A673 (cell line): ENCODE results near the gene KCTD20. TPM values are rescaled to one million over a fixed set of nuclear protein-coding genes. Genes with fewer than 3 reads are reported as not detected.
"Not testable (repeated sequence)": the region's sequence is repeated elsewhere in the genome, so short reads cannot be mapped to it uniquely, and the experiment has no call there.

Experiments used
- BruUV-seq: library from RNA; stranded (reverse); fragments of 400-500 nt; replicated peaks from 2 replicates; lab custom pipeline; 2021; lab: Mats Ljungman, UMichigan
- CTCF ChIA-PET: fragments of 300-600 bp; sonication (Branson Sonifier 250); formaldehyde crosslinking; loops from one replicate; lab custom pipeline; 2022; ENCODE audit warnings: antibody characterized with exemption; lab: Charles Lee
- POLR2A ChIA-PET: fragments of 300-600 bp; sonication (Branson Sonifier 250); formaldehyde crosslinking; loops from one replicate; lab custom pipeline; 2022; ENCODE audit warnings: antibody characterized with exemption; ENCODE audit not compliant: low non-redundant PET; lab: Charles Lee
- DNase-seq: peaks from one replicate; pipeline ENCODE4 v3.0.0-alpha.2; 2015; ENCODE audit warnings: low spot score
- H3K27ac ChIP-seq: fragments of 200-600 bp; sonication (generic); 2 replicates; pipeline ENCODE4 v1.5.1; 2016; ENCODE audit warnings: mixed run types, low read depth, mild to moderate bottlenecking, mixed read lengths, antibody characterized with exemption, low read length; ENCODE audit not compliant: poor library complexity, severe bottlenecking
- H3K27me3 ChIP-seq: fragments of 200-600 bp; sonication (generic); replicated peaks from 2 replicates; pipeline ENCODE4 v1.6.1; 2017; ENCODE audit warnings: mixed run types, low read depth, mild to moderate bottlenecking, mixed read lengths, antibody characterized with exemption, low read length; ENCODE audit not compliant: insufficient read depth, poor library complexity
- H3K36me3 ChIP-seq: fragments of 200-600 bp; sonication (generic); 2 replicates; pipeline ENCODE4 v1.6.1; 2016; ENCODE audit warnings: mixed run types, mild to moderate bottlenecking, mixed read lengths, antibody characterized with exemption, low read length; ENCODE audit not compliant: insufficient read depth, poor library complexity, severe bottlenecking
- H3K4me1 ChIP-seq: fragments of 200-600 bp; sonication (generic); 2 replicates; pipeline ENCODE4 v1.6.1; 2017; ENCODE audit warnings: mixed run types, mild to moderate bottlenecking, mixed read lengths, antibody characterized with exemption, low read length; ENCODE audit not compliant: insufficient read depth, poor library complexity, severe bottlenecking
- H3K4me3 ChIP-seq: fragments of 200-600 bp; sonication (generic); 2 replicates; pipeline ENCODE4 v1.5.1; 2016; ENCODE audit warnings: low read depth, mixed run types, mild to moderate bottlenecking, mixed read lengths, low read length; ENCODE audit not compliant: poor library complexity, severe bottlenecking
- H3K9me3 ChIP-seq: fragments of 200-600 bp; sonication (generic); 2 replicates; pipeline ENCODE4 v1.6.1; 2016; ENCODE audit warnings: mixed run types, low read depth, mild to moderate bottlenecking, mixed read lengths, antibody characterized with exemption, low read length; ENCODE audit not compliant: poor library complexity, severe bottlenecking
- CTCF ChIP-seq: fragments of 300-800, 200-600 bp; sonication (generic); conservative IDR thresholded peaks from 2 replicates; pipeline ENCODE4 v1.5.1; 2017; ENCODE audit warnings: low read depth, mild to moderate bottlenecking, antibody characterized with exemption, low read length, moderate library complexity, mixed read lengths
- EZH2 ChIP-seq: fragments of 200-600 bp; sonication (generic); IDR thresholded peaks from 2 replicates; pipeline ENCODE4 v1.6.1; 2017; ENCODE audit warnings: borderline replicate concordance, low read depth, mild to moderate bottlenecking, mixed read lengths, antibody characterized with exemption, low read length; ENCODE audit not compliant: poor library complexity, severe bottlenecking
- intact Hi-C: fragments of 100-400 bp; cut with micrococcal nuclease; formaldehyde crosslinking; loops from one replicate; pipeline ENCODE4 v1.10.0; 2022; ENCODE audit not compliant: unreplicated experiment
- total RNA-seq: library from RNA; stranded (reverse); gene quantifications from 2 replicates; pipeline ENCODE4 v1.2.3, GENCODE V29; 2021

The KCTD20 gene
- total RNA-seq, 1 experiment from 2014 or later, result 72.6 TPM

GRCh38 chr6:36404164-36404563 is 38.6 kb upstream of the KCTD20 start:
- CTCF ChIA-PET, result no interaction called here

GRCh38 chr6:36409718-36410117 is 33.1 kb upstream of the KCTD20 start:
- DNase-seq, intact Hi-C loops, H3K9me3 ChIP-seq, H3K4me1 ChIP-seq, POLR2A ChIA-PET, H3K27me3 ChIP-seq, BruUV-seq, H3K4me3 ChIP-seq, CTCF ChIA-PET, H3K27ac ChIP-seq, H3K36me3 ChIP-seq: not testable (repeated sequence)

More at GRCh38 chr6:36404164-36404563, 38.6 kb upstream of the KCTD20 start:
- Histone ChIP-seq H3K4me1 (no peaks in the 10 kb centered on the region), H3K27me3 (no peaks in the 10 kb centered on the region), H3K4me3 (no peak overlapping the region), H3K27ac (no peak overlapping the region), H3K36me3 (no peaks in the 10 kb centered on the region), H3K9me3 (no peaks in the 10 kb centered on the region)
- TF ChIP-seq EZH2 (no peak), CTCF (no peak)
- BruUV-seq, result no TSS peak
- POLR2A ChIA-PET, result no interaction called here
- intact Hi-C loops, result no loop called here
- no peak for DNase-seq

DNA sequence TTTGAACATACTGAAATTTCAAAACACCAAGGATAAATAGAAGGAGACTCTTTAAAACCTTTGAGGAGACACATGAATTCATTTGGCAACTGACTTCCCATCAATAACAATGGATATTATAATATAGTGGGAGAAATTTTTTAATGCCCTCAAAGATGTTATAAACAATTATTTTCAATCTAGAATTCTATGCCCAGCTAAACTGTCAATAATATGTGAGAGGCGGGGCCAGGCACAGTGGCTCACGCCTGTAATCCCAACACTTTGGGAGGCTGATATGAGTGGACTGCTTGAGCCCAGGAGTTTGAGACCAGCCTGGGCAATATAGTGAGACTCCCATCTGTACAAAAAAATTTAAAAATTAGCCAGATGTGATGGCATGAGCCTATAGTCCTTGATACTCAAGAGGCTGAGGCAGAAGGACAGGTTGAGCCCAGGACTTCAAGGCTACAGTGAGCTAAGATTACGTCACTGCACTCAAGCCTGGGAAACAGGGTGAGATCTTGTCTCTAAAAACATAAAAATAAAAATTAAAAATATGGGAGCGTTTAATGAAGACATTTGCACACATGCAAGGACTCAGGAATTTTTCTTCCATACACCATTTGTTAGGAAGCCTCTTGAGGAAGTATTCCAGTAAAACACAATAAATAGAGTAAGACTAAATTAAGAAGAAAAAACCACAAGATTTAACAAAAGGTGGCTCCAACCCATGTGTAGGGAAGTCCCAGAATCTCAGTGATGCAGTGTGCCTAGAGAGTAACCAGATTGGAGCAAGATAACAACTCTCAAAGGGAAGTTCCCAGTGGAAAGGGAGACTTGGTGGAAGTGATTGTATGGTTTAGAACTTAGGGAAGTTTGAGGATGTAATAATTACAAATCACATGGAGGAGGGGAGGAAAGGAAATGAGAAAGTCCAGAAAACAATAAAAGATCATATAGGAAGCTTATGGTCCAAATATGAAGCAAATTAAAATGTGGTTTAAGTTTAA is 29.0 kb upstream of the KCTD20 start:
- ChIA-PET POLR2A (no interaction called here), CTCF (no interaction called here)
- no peaks in the 10 kb centered on the region for H3K9me3 ChIP-seq
- intact Hi-C loops, result no loop called here
- no TSS peak for BruUV-seq
- H3K4me3 ChIP-seq, result no peak overlapping the region
- no peak overlapping the region for H3K27ac ChIP-seq
- no peaks in the 10 kb centered on the region for H3K36me3 ChIP-seq
- no peak for DNase-seq
- TF ChIP-seq CTCF (no peak), EZH2 (no peak)
- no peaks in the 10 kb centered on the region for H3K27me3 ChIP-seq
- H3K4me1 ChIP-seq, result no peaks in the 10 kb centered on the region

- no peaks in the 10 kb centered on the region for H3K9me3 ChIP-seq
- H3K4me3 ChIP-seq, result no peak overlapping the region
- intact Hi-C loops, result no loop called here
- ChIA-PET CTCF (no interaction called here), POLR2A (no interaction called here)
- no peak for DNase-seq
- no peak overlapping the region for H3K27ac ChIP-seq
- no peaks in the 10 kb centered on the region for H3K27me3 ChIP-seq
- H3K4me1 ChIP-seq, result no peaks in the 10 kb centered on the region
- TF ChIP-seq EZH2 (no peak), CTCF (no peak)
- no peaks in the 10 kb centered on the region for H3K36me3 ChIP-seq
- BruUV-seq, result no TSS peak
Measured at GRCh38 chr6:36414481-36414880, 28.3 kb upstream of the KCTD20 start.
